GM18951 (cell line): ENCODE measurements around the gene TWSG1.
"Not testable (repeated sequence)": the region's sequence is repeated elsewhere in the genome, so short reads cannot be mapped to it uniquely, and the experiment has no call there.

ENCODE experiments used
- POLR2A ChIP-seq: IDR thresholded peaks from 4 replicates; pipeline ENCODE4 v1.6.1; 2011; ENCODE audit warnings: mild to moderate bottlenecking; ENCODE audit not compliant: insufficient read length, insufficient read depth; ENCODE audit errors: extremely low read depth
- in situ Hi-C: fragments of 300-500 bp; cut with MboI; formaldehyde crosslinking; loops from one replicate; pipeline ENCODE4 v1.12.0; 2022; ENCODE audit warnings: low sequenced_read_pairs, mixed read lengths, inconsistent platforms; ENCODE audit not compliant: unreplicated experiment

Gene TWSG1

GRCh38 chr18:9416563-9417072 is 82.0 kb downstream of the TWSG1 start:
- no peak for TF ChIP-seq POLR2A

DNA sequence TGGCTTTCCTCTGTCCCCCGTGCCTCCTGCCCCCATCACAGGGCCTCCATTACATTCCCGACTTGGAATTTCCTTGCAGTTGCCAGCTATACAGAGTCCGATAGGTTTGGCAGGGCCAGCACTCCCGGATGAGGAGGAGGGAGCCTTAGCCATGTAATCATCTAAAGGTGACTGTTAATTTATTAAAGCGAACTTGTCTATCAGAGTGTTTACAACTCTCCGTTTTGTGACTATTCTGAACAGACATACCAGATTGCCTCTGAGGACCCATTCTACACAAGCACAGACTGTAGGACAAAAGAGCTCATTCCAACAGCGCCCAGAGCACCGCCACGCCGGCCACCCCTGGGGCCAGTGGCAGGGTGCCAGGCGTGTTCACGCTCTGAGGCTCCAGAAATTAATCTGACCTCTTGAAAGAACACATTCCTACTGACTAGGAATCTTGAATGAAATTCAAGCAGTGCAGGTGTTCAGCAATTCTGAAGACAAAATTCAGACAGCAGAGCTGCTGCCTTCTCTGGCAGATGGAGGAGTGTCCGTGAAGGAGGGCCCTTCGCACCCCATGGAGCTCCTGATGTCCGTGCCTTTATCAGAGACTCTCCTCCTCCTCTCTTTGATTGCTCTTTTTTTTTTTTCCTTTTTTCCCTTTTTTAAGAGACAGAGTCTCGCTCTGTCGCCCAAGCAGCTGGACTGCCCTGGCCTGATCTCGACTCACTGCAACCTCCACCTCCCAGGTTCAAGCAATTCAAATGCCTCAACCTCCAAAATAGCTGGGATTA is 82.7 kb downstream of the TWSG1 start:
- TF ChIP-seq POLR2A: no peak
- in situ Hi-C loops: no loop called here

More at GRCh38 chr18:9416563-9417072, 82.0 kb downstream of the TWSG1 start:
- in situ Hi-C loops: no loop called here

DNA sequence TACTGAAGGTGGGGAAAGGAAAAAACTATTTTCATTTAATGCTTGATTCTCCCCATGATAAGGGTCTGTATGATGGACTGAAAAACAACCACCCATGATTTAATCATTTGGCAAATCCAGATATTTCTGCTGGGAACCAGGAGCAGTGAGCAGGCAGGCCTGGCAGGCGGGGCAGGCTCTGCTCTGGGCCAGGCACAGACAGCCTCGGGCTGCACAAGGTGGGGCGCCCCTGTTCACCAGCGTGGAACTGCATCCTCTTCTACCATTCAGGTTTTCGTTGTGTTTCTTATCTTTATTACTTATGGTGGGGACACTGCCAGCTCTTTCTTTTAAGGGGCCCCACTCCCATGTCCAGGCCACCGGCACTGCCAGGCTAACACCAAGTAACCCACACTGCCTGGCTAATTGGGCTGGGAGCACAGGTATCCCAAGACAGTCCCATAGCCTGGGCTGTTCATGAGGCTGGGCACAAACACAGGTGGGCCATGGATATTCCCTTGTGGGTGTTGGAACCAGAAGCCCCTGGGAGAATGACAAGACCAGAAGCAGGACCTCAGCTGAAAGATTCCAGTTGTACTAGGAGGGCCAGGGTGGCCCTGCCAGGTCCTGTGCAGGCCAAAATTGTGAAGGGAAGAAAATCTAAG is 83.6 kb downstream of the TWSG1 start:
- TF ChIP-seq POLR2A: no peak
- in situ Hi-C loops: no loop called here

DNA sequence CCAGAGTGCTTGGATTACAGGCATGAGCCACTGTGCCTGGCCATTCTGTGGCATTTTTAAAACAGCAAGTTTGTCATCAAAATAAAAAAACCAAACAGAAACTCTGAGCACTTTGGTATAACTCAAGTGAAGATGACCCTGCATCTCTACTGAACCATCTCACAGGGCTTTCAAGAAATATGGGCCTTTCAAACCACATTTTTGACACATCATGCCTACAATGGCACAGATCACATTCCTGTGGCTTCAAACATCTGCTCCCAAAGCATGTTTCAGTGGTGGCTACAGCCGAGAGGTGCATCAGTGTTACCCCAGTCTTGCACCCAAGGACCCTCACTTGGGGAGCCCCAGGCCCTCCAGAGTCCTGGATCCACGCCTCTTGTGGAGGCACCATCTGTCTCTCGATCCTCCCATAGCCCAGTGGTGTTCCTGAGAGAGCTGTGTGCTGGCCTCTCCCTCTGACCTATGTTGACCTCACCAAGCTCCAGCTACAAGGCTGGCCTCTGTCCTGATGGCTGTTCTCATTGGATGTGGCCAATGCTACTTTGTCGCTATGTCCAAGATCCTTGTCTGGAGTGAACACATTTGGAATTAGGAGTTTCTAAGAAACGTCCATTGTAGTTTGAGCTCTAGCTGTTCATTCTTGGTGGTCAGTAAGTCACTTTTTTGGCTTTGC is 85.5 kb downstream of the TWSG1 start:
- in situ Hi-C loops: no loop called here

GRCh38 chr18:9421096-9421900 is 86.7 kb downstream of the TWSG1 start:
- TF ChIP-seq POLR2A: no peak
- in situ Hi-C loops: no loop called here

More for the DNA sequence above, 85.5 kb downstream of the TWSG1 start:
- TF ChIP-seq POLR2A: no peak

GRCh38 chr18:9421901-9422327 is 87.3 kb downstream of the TWSG1 start:
- in situ Hi-C loops: no loop called here

DNA sequence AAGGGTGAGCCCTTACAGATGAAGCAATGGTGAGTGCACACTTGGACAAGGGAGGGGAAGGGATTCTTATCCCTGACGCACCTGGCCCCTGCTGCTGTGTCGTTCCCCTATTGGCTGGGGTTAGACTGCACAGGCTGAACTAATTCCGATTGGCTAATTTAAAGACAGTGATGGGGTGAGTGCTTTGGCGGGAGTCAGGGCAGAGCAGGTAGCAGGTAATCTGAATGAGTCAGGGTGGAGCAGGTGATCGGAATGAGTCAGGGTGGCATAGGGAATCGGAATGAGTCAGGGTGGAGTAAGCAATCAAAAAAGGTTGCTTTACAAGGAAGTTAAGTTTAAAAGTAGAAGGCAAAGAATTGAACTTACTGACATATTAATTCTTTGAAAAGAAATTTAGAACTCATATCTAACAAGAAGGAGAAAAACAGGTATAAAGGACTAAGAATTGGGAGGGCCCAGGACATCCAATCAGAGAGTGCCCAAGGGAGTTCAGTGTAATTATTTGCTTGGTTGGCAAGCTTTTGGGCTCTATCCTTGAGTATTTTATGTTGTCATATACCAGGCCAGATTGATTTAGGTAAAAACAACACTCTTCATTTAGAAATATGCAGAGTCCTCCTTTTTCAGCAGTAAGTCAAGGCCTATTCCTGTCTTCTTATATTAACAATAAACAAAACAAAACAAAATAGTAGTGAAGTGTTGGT is 88.4 kb downstream of the TWSG1 start:
- in situ Hi-C loops: no loop called here
- no peak for TF ChIP-seq POLR2A

More at GRCh38 chr18:9421901-9422327, 87.3 kb downstream of the TWSG1 start:
- TF ChIP-seq POLR2A: no peak

DNA sequence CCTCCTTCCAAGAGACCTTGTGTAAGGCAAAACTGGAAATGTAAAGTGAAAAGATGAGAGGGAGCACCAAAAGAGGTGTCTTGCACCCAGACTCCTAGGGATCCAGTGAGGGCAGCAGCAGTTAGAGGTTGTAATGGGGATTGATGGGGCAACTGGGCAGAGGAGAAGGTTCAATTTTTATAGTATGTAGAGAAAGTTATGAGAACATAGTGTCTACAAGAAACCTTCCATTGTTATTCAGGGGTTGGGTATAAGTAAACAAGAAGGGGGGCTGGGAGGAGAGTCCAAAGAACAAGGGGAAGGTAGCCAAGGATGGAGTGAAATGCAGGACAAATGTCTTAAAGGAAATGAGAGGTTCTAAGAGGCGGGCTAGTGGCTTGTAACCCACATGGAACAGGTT is 89.1 kb downstream of the TWSG1 start:
- in situ Hi-C loops: not testable (repeated sequence)

GRCh38 chr18:9424235-9424634 is 89.7 kb downstream of the TWSG1 start:
- in situ Hi-C loops: not testable (repeated sequence)

- in situ Hi-C loops: no loop called here
Observed at GRCh38 chr18:9426753-9427152, 92.2 kb downstream of the TWSG1 start.

GRCh38 chr18:9428301-9428706 is 93.7 kb downstream of the TWSG1 start:
- in situ Hi-C loops: no loop called here
- no peak for TF ChIP-seq POLR2A

More at GRCh38 chr18:9426753-9427152, 92.2 kb downstream of the TWSG1 start:
- TF ChIP-seq POLR2A: no peak
